GM23338 (cell line): ENCODE measurements around the gene USP32. TPM values are rescaled to one million over a fixed set of nuclear protein-coding genes. Genes with fewer than 3 reads are reported as not detected.
A peak's percentile ranks its signal among the peaks of the same experiment; 100 is the strongest.

Source experiments
- ATAC-seq: fragments of 200-7000 bp; cut with Tn5 transposase; 3 replicates; pipeline ENCODE4 v1.9.1; 2020
- DNase-seq: peaks from one replicate; pipeline ENCODE4 v3.0.0-alpha.2; 2015; ENCODE audit warnings: low spot score
- H2AFZ ChIP-seq: fragments of 200-600 bp; sonication (generic); 2 replicates; pipeline ENCODE4 v1.8.0; 2016; ENCODE audit warnings: antibody characterized with exemption, mild to moderate bottlenecking, moderate library complexity
- H3F3A ChIP-seq: fragments of 200-600 bp; sonication (generic); replicated peaks from 2 replicates; pipeline ENCODE4 v1.8.0; 2017; ENCODE audit warnings: antibody characterized with exemption, mixed run types, low read depth
- H3K27ac ChIP-seq: fragments of 200-600 bp; sonication (generic); 2 replicates; pipeline ENCODE4 v1.6.1; 2016; ENCODE audit warnings: low read depth
- H3K27me3 ChIP-seq: fragments of 200-600 bp; sonication (generic); 2 replicates; pipeline ENCODE4 v1.8.0; 2016; ENCODE audit warnings: mild to moderate bottlenecking, mixed run types, moderate library complexity; ENCODE audit not compliant: insufficient read depth
- H3K36me3 ChIP-seq: fragments of 200-600 bp; sonication (generic); 2 replicates; pipeline ENCODE4 v1.8.0; 2016; ENCODE audit warnings: mild to moderate bottlenecking; ENCODE audit not compliant: insufficient read depth
- H3K4me1 ChIP-seq: fragments of 200-600 bp; sonication (generic); 2 replicates; pipeline ENCODE4 v1.8.0; 2016; ENCODE audit warnings: mild to moderate bottlenecking, moderate library complexity; ENCODE audit not compliant: insufficient read depth
- H3K4me2 ChIP-seq: fragments of 200-600 bp; sonication (generic); 2 replicates; pipeline ENCODE4 v1.7.1; 2017; ENCODE audit warnings: mixed run types
- H3K4me3 ChIP-seq: fragments of 200-600 bp; sonication (generic); 2 replicates; pipeline ENCODE4 v1.6.1; 2016; ENCODE audit warnings: mixed run types
- H3K79me2 ChIP-seq: fragments of 200-600 bp; sonication (generic); replicated peaks from 2 replicates; pipeline ENCODE4 v1.8.0; 2017; ENCODE audit warnings: mild to moderate bottlenecking; ENCODE audit not compliant: insufficient read depth
- H3K9me2 ChIP-seq: fragments of 200-600 bp; sonication (generic); 2 replicates; pipeline ENCODE4 v1.8.0; 2017; ENCODE audit not compliant: insufficient read depth
- H4K20me1 ChIP-seq: fragments of 200-600 bp; sonication (generic); replicated peaks from 2 replicates; pipeline ENCODE4 v1.8.0; 2017; ENCODE audit warnings: mild to moderate bottlenecking; ENCODE audit not compliant: insufficient read depth
- H3K27ac Mint-ChIP-seq: 2 replicates; pipeline ENCODE4 v1.8.0; 2020; ENCODE audit warnings: inconsistent platforms, mild to moderate bottlenecking, moderate library complexity, mixed read lengths
- H3K27me3 Mint-ChIP-seq: 3 replicates; pipeline ENCODE4 v1.8.0; 2022; ENCODE audit warnings: low read depth, mild to moderate bottlenecking, moderate library complexity, mixed read lengths, inconsistent platforms; ENCODE audit not compliant: insufficient read depth, poor library complexity
- H3K36me3 Mint-ChIP-seq: 3 replicates; pipeline ENCODE4 v1.8.0; 2021; ENCODE audit warnings: low read depth, mild to moderate bottlenecking, inconsistent platforms, moderate library complexity, mixed read lengths
- H3K4me1 Mint-ChIP-seq: 3 replicates; pipeline ENCODE4 v1.8.0; 2020; ENCODE audit warnings: mild to moderate bottlenecking, inconsistent platforms, mixed read lengths
- H3K4me3 Mint-ChIP-seq: 3 replicates; pipeline ENCODE4 v1.8.0; 2021; ENCODE audit warnings: moderate library complexity, mild to moderate bottlenecking, inconsistent platforms, mixed read lengths
- H3K9me3 Mint-ChIP-seq: 3 replicates; pipeline ENCODE4 v1.8.0; 2020; ENCODE audit warnings: moderate library complexity, mild to moderate bottlenecking, inconsistent platforms, mixed read lengths
- CREB1 ChIP-seq: fragments of 250-450 bp; sonication (Bioruptor Pico); IDR thresholded peaks from 2 replicates; pipeline ENCODE4 v1.5.0; 2020; ENCODE audit warnings: low read depth, mild to moderate bottlenecking, moderate library complexity
- CTCF ChIP-seq, 2 experiments: fragments of 200-600 bp in 1 of 2; sonication (generic) in 1 of 2; conservative IDR thresholded peaks; 2 replicates each; pipeline versions ENCODE4 v1.5.1 to v1.6.1; 2016 to 2017; ENCODE audit warnings: antibody characterized with exemption in 2 of 2, low read depth in 2 of 2, mild to moderate bottlenecking in 2 of 2, moderate library complexity in 1 of 2
- ETS1 ChIP-seq: IDR thresholded peaks from 2 replicates; pipeline ENCODE4 v1.6.1; 2016; ENCODE audit warnings: antibody characterized with exemption
- EZH2 ChIP-seq: fragments of 200-600 bp; sonication (generic); IDR thresholded peaks from one replicate; pipeline ENCODE4 v1.8.0; 2017; ENCODE audit warnings: antibody characterized with exemption, mild to moderate bottlenecking, low read depth; ENCODE audit not compliant: unreplicated experiment
- EZH2phosphoT487 ChIP-seq: fragments of 200-600 bp; sonication (generic); IDR thresholded peaks from one replicate; pipeline ENCODE4 v1.8.1; 2018; ENCODE audit warnings: antibody characterized with exemption; ENCODE audit not compliant: unreplicated experiment
- NANOG ChIP-seq: IDR thresholded peaks from 2 replicates; pipeline ENCODE4 v1.6.1; 2016; ENCODE audit warnings: antibody characterized with exemption, borderline replicate concordance
- POLR2AphosphoS5 ChIP-seq: IDR thresholded peaks from 2 replicates; pipeline ENCODE4 v1.6.1; 2016; ENCODE audit warnings: antibody characterized with exemption, low read depth
- ZNF331 ChIP-seq: fragments of 250-450 bp; sonication (Bioruptor Pico); IDR thresholded peaks from 2 replicates; pipeline ENCODE4 v1.5.0; 2020; ENCODE audit warnings: low read depth, mild to moderate bottlenecking, moderate library complexity
- ZNF462 ChIP-seq: fragments of 250-450 bp; sonication (Bioruptor Pico); IDR thresholded peaks from 2 replicates; pipeline ENCODE4 v1.5.0; 2020; ENCODE audit warnings: mild to moderate bottlenecking, moderate library complexity
- polyA plus RNA-seq: library from polyadenylated mRNA; unstranded; fragments of >200 nt; fragmentation: Nextera tagmentation; extraction: Ambion mirVana; gene quantifications from 2 replicates; pipeline ENCODE4 v1.2.1, GENCODE V29; 2016
- total RNA-seq: library from RNA; depleted of rRNA; stranded (reverse); fragments of >200 nt; shearing (Covaris generic); gene quantifications from 2 replicates; pipeline ENCODE4 v1.2.3, GENCODE V29; 2014

The USP32 gene
- total and polyA plus RNA-seq, 2 experiments from 2014 or later, result 43.6 to 129 TPM

- Histone ChIP-seq H3K4me2 (peak overlapping the region; percentile 99), H3K27me3 (peaks cover 61% of the 10 kb centered on the region), H3K27ac (no peak overlapping the region), H3F3A (peaks cover 4% of the 10 kb centered on the region; the same call in 1 of the 2 replicates), H3K4me3 (peak overlapping the region; percentile 93), H3K4me1 (peaks cover 20% of the 10 kb centered on the region), H4K20me1 (peaks cover 3% of the 10 kb centered on the region), H3K9me2 (0 out of 2 replicates have a peak, but pooled peaks cover 2% of the 10 kb centered on the region), H3K36me3 (no peaks in the 10 kb centered on the region), H2AFZ (peak overlapping the region; percentile 99), H3K79me2 (no peaks in the 10 kb centered on the region)
- H3K4me1 Mint-ChIP-seq, result peaks cover 15% of the 10 kb centered on the region
- TF ChIP-seq POLR2AphosphoS5 (peak; percentile 93), ETS1 (peak; percentile 68), CREB1 (CRISPR knock-in tag) (peak; percentile 66), EZH2phosphoT487 (no peak), EZH2 (peak; percentile 55)
- H3K9me3 Mint-ChIP-seq, result no peaks in the 10 kb centered on the region; the same call in 2 of the 3 replicates
- no peaks in the 10 kb centered on the region; the same call in 1 of the 3 replicates for H3K36me3 Mint-ChIP-seq
- H3K4me3 Mint-ChIP-seq, result peak overlapping the region; percentile 92
- ATAC-seq, result peak; percentile 88
- H3K27ac Mint-ChIP-seq, result no peak overlapping the region
- peak; percentile 97 for DNase-seq
- H3K27me3 Mint-ChIP-seq, result peaks cover 60% of the 10 kb centered on the region
These were observed 256.6 kb downstream of the USP32 start for GRCh38 chr17:60135151-60135950.

GRCh38 chr17:60134396-60135150 lies 257.4 kb downstream of the USP32 start:
- H3K27ac ChIP-seq, result no peak overlapping the region
- TF ChIP-seq NANOG, result no peak
- no peak for TF ChIP-seq ZNF462 (CRISPR knock-in tag)
- TF ChIP-seq CTCF (conservative IDR thresholded peaks at IDR 0.05; ENCODE audit: low read depth in 2 of 2), result no peak
- no peak for TF ChIP-seq EZH2phosphoT487
- no peak for TF ChIP-seq ZNF331 (CRISPR knock-in tag)
- TF ChIP-seq EZH2, result no peak

More at GRCh38 chr17:60134396-60135150, 257.4 kb downstream of the USP32 start:
- peaks cover 19% of the 10 kb centered on the region for H3K4me1 ChIP-seq
- no peaks in the 10 kb centered on the region for H3K36me3 ChIP-seq
- Mint-ChIP-seq H3K27me3 (peaks cover 52% of the 10 kb centered on the region), H3K27ac (no peak overlapping the region), H3K4me3 (peak overlapping the region; percentile 92), H3K4me1 (peaks cover 15% of the 10 kb centered on the region), H3K36me3 (no peaks in the 10 kb centered on the region; the same call in 1 of the 3 replicates), H3K9me3 (no peaks in the 10 kb centered on the region; the same call in 2 of the 3 replicates)
- no peaks in the 10 kb centered on the region; the same call in 1 of the 2 replicates for H4K20me1 ChIP-seq
- peak; percentile 2; the same call in 2 of the 3 replicates for ATAC-seq
- no peak for DNase-seq
- H3K27me3 ChIP-seq, result peaks cover 54% of the 10 kb centered on the region
- H3K4me2 ChIP-seq, result peak overlapping the region; percentile 99
- H3F3A ChIP-seq, result no peaks in the 10 kb centered on the region
- peak overlapping the region; percentile 99 for H2AFZ ChIP-seq
- 0 out of 2 replicates have a peak, but pooled peaks cover 2% of the 10 kb centered on the region for H3K9me2 ChIP-seq
- H3K79me2 ChIP-seq, result no peaks in the 10 kb centered on the region
- peak overlapping the region; percentile 93 for H3K4me3 ChIP-seq
